Mucosa of descending colon (tissue), 3 donors: ENCODE results near the gene LMNTD2. TPM values are rescaled to one million over a fixed set of nuclear protein-coding genes. Genes with fewer than 3 reads are reported as not detected.

Experiments used
- ATAC-seq: fragments of 200-7000 bp; cut with Tn5 transposase; one replicate; pipeline ENCODE4 v1.9.1; 2020; ENCODE audit warnings: mild to moderate bottlenecking, moderate library complexity
- DNase-seq, 3 donors: peaks; one replicate each; pipeline ENCODE4 v3.0.0-alpha.2; 2020
- H3K36me3 ChIP-seq: fragments of 200-600 bp; one replicate; pipeline ENCODE4 v1.8.0; 2021; ENCODE audit warnings: low read depth, mild to moderate bottlenecking
- H3K4me1 ChIP-seq: fragments of 200-600 bp; one replicate; pipeline ENCODE4 v1.8.0; 2021; ENCODE audit warnings: low read depth, mild to moderate bottlenecking
- H3K4me3 ChIP-seq: fragments of 200-600 bp; one replicate; pipeline ENCODE4 v1.8.0; 2021; ENCODE audit warnings: mild to moderate bottlenecking
- H3K9me3 ChIP-seq: fragments of 200-600 bp; one replicate; pipeline ENCODE4 v1.8.0; 2021; ENCODE audit warnings: mild to moderate bottlenecking
- CTCF ChIP-seq: fragments of 200-600 bp; IDR thresholded peaks from one replicate; pipeline ENCODE4 v1.8.0; 2022; ENCODE audit warnings: antibody characterized with exemption, mild to moderate bottlenecking
- intact Hi-C, 2 donors: fragments of 100-400 bp; cut with DNase I in 1 of 2; cut with micrococcal nuclease in 1 of 2; formaldehyde crosslinking; loops; one replicate each; pipeline versions ENCODE4 v1.11.0 to v1.11.1; 2022; cut with DNase I, micrococcal nuclease
- long read RNA-seq, 2 donors: library from polyadenylated mRNA; unstranded; transcript quantifications; one replicate each; pipeline ENCODE4 v2.0.0, GENCODE V29; 2019 to 2021
- total RNA-seq, 3 donors: library from RNA; stranded (reverse); fragmentation: NEBNext Ultra II Directional in 2 of 3; extraction: Animal tissue kit (Norgen Biotek cat#: 25700) in 2 of 3; gene quantifications; one replicate each; pipeline versions ENCODE4 v1.2.1 to v1.2.4, GENCODE V29; 2021 to 2023
- donor health status: DM: no; HTN: no; CAD: no; lungs with moderate emphysema.
- donor health status: DM: no; HTN: no; CAD: no.
- donor health status: DM: no; HTN: yes; CAD: no.

LMNTD2 gene
- total RNA-seq: 10 to 100 TPM in 2 of 3 donors, 1 to 10 TPM in 1; 5.4 to 19.1 (median 10.7) TPM
- long read RNA-seq, donor 1, partial matches to known transcripts: 2 of 9 reads
- long read RNA-seq, donor 1, other reads (novel, unspliced or antisense): 7 of 9 reads
- long read RNA-seq, donor 2, partial matches to known transcripts: 0 of 1 reads
- long read RNA-seq, donor 2, other reads (novel, unspliced or antisense): 1 of 1 reads

GRCh38 chr11:560305-561147 is at the start of gene LMNTD2, which contains the start of gene RASSF7:
TSS of gene LMNTD2 (minus strand) at chr11:560738. CDS start at chr11:560716, 22 bp downstream.
TSS of gene RASSF7 (plus strand) at chr11:560970. CDS start at chr11:561769, 799 bp downstream.
- H3K36me3 ChIP-seq: no peaks in the 10 kb centered on the region
- peaks cover 31% of the 10 kb centered on the region for H3K4me1 ChIP-seq
- ATAC-seq (peak; percentile 85), DNase-seq (peak; percentile 93 to 97 (median 95))
- intact Hi-C loops: no loop called here
- H3K4me3 ChIP-seq: peak within 1 kb of the TSS; percentile 92
- no peaks in the 10 kb centered on the region for H3K9me3 ChIP-seq
- TF ChIP-seq CTCF: no peak

- H3K36me3 ChIP-seq: peaks cover 23% of the 10 kb centered on the region
- intact Hi-C loops: no loop called here
- peaks cover 20% of the 10 kb centered on the region for H3K4me1 ChIP-seq
- no peaks in the 10 kb centered on the region for H3K9me3 ChIP-seq
- no peak for ATAC-seq
- no peak overlapping the region for H3K4me3 ChIP-seq
- DNase-seq: peak in 2 of 3 donors; percentile 23 to 49
- no peak for TF ChIP-seq CTCF
Observed at GRCh38 chr11:609341-609811, 48.8 kb upstream of the LMNTD2 start.

- intact Hi-C loops: no loop called here
- DNase-seq: peak in 2 of 3 donors; percentile 24 to 46
- Histone ChIP-seq H3K4me1 (peaks cover 14% of the 10 kb centered on the region), H3K9me3 (no peaks in the 10 kb centered on the region), H3K4me3 (no peak overlapping the region), H3K36me3 (peaks cover 23% of the 10 kb centered on the region)
- no peak for TF ChIP-seq CTCF
- no peak for ATAC-seq
Observed at GRCh38 chr11:608791-609251, 48.3 kb upstream of the LMNTD2 start.

GRCh38 chr11:607971-608659 is 47.6 kb upstream of the LMNTD2 start:
- Histone ChIP-seq H3K36me3 (peaks cover 23% of the 10 kb centered on the region), H3K9me3 (no peaks in the 10 kb centered on the region), H3K4me1 (peaks cover 9% of the 10 kb centered on the region), H3K4me3 (no peak overlapping the region)
- intact Hi-C loops: no loop called here
- no peak for ATAC-seq
- TF ChIP-seq CTCF: no peak
- DNase-seq: peak in 2 of 3 donors; percentile 26 to 47

GRCh38 chr11:607020-607780 is 46.7 kb upstream of the LMNTD2 start:
- Histone ChIP-seq H3K9me3 (no peaks in the 10 kb centered on the region), H3K4me3 (no peak overlapping the region), H3K4me1 (peaks cover 2% of the 10 kb centered on the region), H3K36me3 (peaks cover 23% of the 10 kb centered on the region)
- no peak for TF ChIP-seq CTCF
- no peak for ATAC-seq
- intact Hi-C loops: no loop called here
- DNase-seq: peak in 2 of 3 donors; percentile 19 to 45
